Mononuclear cell (primary cell): ENCODE results near the gene NTRK2. TPM values are rescaled to one million over a fixed set of nuclear protein-coding genes. Genes with fewer than 3 reads are reported as not detected.

Experiments used
- H3K27me3 ChIP-seq: 2 replicates; pipeline ENCODE4 v1.6.0; 2011; ENCODE audit warnings: low read length, control low read depth; ENCODE audit not compliant: insufficient read depth
- H3K4me1 ChIP-seq: 2 replicates; pipeline ENCODE4 v1.5.1; 2011; ENCODE audit warnings: mild to moderate bottlenecking, low read length, control low read depth; ENCODE audit not compliant: insufficient read depth
- H3K4me3 ChIP-seq: 2 replicates; pipeline ENCODE4 v1.5.1; 2011; ENCODE audit warnings: mild to moderate bottlenecking, low read length, moderate library complexity
- H3K9me3 ChIP-seq: 2 replicates; pipeline ENCODE4 v1.5.1; 2011; ENCODE audit warnings: low read depth, mild to moderate bottlenecking, control low read depth, low read length
- total RNA-seq: library from RNA; depleted of rRNA; stranded (reverse); fragments of >200 nt; gene quantifications from one replicate; pipeline ENCODE4 v1.2.3, GENCODE V29; 2012

Gene NTRK2
- total RNA-seq, 1 donor = 0.10 TPM

DNA sequence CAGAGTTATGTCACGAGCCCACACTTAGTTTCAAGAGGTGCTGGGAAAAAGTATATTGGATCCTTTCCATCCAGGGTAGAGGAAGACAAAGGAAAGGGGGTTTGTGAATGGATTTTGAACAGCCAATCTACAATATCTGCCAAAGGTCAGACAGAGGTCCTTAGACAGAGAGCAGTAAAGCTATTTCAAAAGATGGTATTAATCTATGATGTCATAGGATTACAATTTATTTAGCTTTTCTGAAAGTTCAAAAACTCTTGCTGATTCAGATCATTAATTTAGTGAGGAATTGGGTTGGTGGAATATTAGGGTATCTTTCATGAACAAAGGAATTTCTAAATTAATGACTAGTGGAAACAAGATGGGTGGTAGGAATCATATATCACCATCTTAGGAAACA lies 126.9 kb downstream of the NTRK2 start:
- H3K27me3 ChIP-seq = no peaks in the 10 kb centered on the region
- H3K4me3 ChIP-seq = no peak overlapping the region
- H3K9me3 ChIP-seq = no peaks in the 10 kb centered on the region
- H3K4me1 ChIP-seq = no peaks in the 10 kb centered on the region

DNA sequence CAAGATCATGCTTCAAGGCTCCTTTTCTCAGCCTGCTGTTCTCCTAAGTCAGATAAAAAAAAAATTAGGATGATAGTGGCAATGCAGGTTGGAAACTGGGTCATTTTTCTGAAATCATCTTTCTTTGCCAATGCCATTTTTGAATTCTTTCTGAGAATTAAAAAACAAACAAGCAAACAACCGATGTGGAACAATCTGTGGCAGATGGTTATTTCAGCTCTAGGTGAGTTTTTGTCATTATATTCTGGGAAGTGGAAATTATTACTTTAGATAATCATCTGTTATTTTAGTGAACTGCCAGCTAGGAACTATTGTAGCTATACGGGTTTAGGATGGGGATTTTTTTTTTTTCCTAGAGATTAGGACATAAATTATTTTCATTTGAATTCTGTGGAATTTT lies 129.7 kb downstream of the NTRK2 start:
- H3K4me3 ChIP-seq = no peak overlapping the region
- H3K27me3 ChIP-seq = no peaks in the 10 kb centered on the region
- H3K9me3 ChIP-seq = no peaks in the 10 kb centered on the region
- H3K4me1 ChIP-seq = no peaks in the 10 kb centered on the region

DNA sequence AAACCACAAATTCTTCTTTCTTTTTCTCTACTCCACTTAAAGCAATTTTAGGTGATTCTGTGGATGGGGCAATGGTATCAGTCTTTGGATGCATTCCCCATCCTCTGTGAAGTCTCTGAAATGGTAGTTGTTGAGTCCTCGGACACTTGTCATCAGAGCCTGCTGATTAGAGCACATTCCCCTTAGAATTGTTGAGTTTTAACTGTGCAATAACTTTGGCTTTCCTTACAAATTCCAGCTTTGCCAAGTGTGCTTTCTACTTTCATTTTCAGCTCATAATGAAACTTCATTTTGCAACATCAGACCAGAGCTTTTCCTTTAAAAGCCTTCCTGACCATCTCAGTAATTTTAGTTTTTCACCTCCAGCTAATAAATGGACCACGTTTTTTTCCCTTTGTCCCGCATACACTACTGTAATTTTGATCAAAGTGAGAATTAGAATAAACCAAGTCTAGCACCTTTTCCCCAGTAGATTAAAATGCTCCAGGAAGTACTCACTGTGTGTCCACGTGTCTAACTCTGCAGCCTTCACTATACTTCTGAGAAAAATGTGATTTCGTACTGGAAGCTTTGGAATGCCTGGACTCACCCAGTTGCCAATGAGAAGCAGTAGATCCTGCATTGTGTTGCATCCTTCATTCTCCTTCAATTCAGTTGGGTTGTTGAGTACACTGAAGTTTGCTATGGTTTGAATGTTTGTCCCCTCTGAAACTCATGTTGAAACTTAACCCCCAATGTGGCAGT lies 135.6 kb downstream of the NTRK2 start:
- Histone ChIP-seq H3K4me3 (no peak overlapping the region), H3K4me1 (no peaks in the 10 kb centered on the region), H3K27me3 (no peaks in the 10 kb centered on the region), H3K9me3 (no peaks in the 10 kb centered on the region)

DNA sequence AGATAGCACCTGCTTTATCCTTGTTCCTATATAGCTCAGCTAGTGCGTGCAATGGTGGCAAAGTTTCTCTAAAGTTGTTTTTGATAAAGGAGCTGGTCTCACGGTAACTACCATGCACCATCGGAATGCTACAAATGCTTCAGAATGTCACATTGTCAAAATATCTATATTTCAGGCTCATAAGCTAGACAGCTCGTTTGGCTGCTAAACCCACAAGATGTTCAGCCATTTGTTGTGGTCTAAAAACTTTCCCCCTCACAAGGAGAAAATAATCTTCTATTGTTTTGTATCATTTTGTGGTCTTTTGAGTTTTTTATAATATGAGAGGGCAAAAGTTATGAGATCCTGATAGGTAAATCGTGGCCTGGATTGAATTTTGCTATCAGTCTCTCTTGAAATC lies 137.9 kb downstream of the NTRK2 start:
- H3K27me3 ChIP-seq = no peaks in the 10 kb centered on the region
- H3K9me3 ChIP-seq = no peaks in the 10 kb centered on the region
- H3K4me1 ChIP-seq = no peaks in the 10 kb centered on the region
- no peak overlapping the region for H3K4me3 ChIP-seq

DNA sequence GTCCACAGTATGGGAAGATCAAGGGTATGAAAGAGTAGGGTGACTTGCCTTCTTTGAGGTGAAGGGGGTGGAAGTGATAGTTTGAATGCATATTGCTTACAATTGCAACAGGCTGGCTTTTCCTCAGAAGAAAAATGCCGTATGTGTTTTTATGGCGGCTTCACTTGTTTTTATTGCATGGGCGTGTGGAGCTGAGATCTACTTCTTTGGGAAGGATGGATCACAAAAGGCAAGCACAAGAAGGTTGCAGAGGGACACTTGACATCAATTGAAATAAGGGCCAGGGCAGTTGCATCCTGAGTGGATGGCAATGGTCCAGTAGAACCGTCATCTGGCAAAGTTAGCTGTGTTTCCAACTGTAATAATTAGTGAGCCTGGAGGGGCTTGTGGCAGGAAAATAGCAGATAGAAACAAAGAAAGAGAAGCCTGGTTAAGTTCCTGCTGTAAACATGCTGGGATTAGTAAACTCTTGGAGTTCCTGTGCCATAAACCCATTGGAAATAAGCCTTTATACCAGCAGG lies 138.4 kb downstream of the NTRK2 start:
- Histone ChIP-seq H3K9me3 (no peaks in the 10 kb centered on the region), H3K27me3 (no peaks in the 10 kb centered on the region), H3K4me3 (no peak overlapping the region), H3K4me1 (no peaks in the 10 kb centered on the region)

DNA sequence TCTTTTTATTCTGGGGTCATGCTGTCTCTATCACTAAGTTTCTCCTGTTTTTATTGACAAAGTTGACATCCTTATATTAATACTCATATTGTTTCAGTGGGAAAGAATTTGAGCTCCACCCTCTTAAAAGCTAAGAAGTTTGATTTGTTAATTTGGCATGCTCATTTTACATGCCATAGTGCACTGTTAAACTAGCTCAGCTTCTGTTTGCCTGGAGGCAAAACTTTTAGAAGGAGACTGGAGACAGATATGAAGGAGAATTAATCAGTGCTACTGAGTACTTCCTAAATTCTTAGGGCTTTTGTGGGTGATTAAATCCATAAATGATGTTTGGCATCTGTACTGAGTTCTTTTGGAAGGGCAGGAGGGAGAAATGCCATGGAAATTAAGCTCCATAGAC lies 138.9 kb downstream of the NTRK2 start:
- Histone ChIP-seq H3K4me3 (no peak overlapping the region), H3K4me1 (no peaks in the 10 kb centered on the region), H3K9me3 (no peaks in the 10 kb centered on the region), H3K27me3 (no peaks in the 10 kb centered on the region)

DNA sequence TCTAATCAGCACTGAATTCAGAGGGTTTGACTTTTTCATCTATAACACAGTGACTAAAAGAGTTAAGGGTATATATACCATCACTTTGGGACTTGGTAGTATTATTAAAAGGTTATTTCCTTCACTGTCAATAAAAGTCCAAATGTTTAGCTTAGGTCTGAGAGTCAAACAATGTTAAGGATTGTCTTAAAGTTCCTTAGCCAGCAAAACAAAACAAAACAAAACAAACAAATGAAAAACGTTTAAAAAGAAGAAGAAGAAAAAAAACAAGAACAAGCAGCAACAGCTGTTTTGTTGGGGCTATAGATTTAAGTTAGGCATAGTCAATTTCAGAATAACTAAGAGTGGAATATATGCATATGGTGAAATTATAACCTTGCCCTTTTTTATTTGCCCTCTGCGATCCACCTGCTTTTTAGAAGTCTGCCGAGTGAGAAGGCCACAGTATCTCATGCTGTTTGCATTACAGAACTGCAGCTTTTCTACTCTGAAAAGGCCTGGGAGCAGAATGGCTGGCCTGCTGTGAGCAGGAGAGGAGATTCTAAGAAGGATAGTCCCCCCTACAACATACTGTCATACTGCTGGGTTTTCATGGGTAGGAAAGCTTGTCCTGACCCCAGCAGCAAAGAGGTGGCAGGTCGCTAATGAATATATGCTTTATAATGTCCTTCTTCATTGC lies 141.7 kb downstream of the NTRK2 start:
- no peaks in the 10 kb centered on the region for H3K4me1 ChIP-seq
- H3K9me3 ChIP-seq = no peaks in the 10 kb centered on the region
- no peak overlapping the region for H3K4me3 ChIP-seq
- H3K27me3 ChIP-seq = no peaks in the 10 kb centered on the region

DNA sequence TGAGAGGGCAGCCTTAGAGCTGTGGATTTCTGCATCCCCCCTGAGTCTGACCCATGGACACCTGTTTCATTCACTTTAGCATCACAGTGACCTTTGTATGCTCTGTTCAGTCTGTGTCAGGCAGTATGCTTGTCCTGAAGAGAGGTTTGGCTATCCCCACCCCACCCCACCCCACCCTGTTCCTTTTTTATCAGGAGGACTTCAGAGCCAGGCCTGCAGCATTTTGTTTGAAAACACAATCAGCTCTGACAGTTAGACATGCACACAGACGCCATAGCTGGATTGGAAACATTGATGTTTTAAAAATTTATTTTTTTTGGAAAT lies 142.2 kb downstream of the NTRK2 start:
- no peak overlapping the region for H3K4me3 ChIP-seq
- H3K4me1 ChIP-seq = no peaks in the 10 kb centered on the region
- H3K27me3 ChIP-seq = no peaks in the 10 kb centered on the region
- H3K9me3 ChIP-seq = no peaks in the 10 kb centered on the region

DNA sequence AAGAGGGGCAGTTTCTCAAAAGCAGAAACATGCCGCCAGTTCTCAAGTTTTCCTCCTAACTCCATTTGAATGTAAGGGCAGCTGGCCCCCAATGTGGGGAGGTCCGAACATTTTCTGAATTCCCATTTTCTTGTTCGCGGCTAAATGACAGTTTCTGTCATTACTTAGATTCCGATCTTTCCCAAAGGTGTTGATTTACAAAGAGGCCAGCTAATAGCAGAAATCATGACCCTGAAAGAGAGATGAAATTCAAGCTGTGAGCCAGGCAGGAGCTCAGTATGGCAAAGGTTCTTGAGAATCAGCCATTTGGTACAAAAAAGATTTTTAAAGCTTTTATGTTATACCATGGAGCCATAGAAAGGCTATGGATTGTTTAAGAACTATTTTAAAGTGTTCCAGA lies 142.8 kb downstream of the NTRK2 start:
- H3K9me3 ChIP-seq = no peaks in the 10 kb centered on the region
- no peak overlapping the region for H3K4me3 ChIP-seq
- no peaks in the 10 kb centered on the region for H3K27me3 ChIP-seq
- H3K4me1 ChIP-seq = no peaks in the 10 kb centered on the region

DNA sequence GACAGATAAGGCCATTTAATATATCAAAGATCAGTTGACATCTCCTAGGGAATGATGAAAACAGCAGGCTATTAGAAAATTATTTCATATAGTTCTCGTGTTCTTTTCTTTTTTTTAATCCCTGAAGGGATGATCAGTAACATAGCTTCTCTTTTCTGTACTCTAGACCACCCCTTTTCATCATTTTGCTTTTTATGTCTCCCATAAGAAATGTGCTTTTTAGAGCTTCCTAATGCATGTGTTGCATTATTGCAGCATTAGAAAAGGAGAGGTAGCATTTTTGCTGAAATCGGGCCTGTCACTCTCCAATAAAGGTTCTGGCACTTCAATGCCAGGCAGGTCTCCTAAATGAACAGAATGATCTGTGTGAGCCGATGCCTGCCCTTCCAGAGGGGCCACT lies 143.3 kb downstream of the NTRK2 start:
- Histone ChIP-seq H3K9me3 (no peaks in the 10 kb centered on the region), H3K4me3 (no peak overlapping the region), H3K4me1 (no peaks in the 10 kb centered on the region), H3K27me3 (no peaks in the 10 kb centered on the region)

DNA sequence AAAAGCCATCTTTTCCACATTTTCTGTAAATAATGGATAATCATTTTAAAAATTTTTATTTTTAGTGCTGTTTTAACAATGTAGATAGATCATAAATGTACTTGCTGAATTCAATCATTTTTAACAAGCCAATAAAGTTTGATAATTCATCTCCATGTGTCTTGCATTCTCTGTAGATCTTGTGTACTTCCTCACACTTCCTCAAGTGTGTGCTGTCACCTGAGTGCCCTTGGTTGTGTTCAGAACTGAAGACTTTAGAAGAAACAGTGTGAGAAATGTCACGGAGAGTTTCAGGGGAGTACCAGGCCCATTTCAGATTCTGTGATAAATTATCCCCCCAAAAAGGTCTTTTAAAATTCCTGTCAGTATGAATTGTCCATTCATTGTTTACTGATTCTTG lies 146.0 kb downstream of the NTRK2 start:
- Histone ChIP-seq H3K4me1 (no peaks in the 10 kb centered on the region), H3K27me3 (no peaks in the 10 kb centered on the region), H3K4me3 (no peak overlapping the region), H3K9me3 (no peaks in the 10 kb centered on the region)

DNA sequence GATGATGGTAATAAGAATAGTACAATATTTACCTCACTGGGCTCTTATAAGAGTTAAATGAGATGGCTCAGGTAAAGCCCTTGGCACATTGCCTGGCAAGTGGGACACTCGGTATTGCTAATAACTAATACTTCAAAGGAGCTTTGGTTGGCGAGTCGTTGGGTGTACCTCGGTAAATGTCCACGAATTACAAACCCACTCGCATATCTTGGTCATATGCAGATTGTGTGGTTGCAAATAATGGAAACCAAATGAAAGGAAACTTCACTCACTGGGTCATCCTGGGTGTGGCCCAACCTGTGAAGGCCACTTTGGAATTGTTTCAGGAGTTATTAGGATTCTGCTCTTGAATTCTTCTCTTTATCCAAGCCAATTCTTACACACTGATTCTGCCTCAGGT lies 147.5 kb downstream of the NTRK2 start:
- no peaks in the 10 kb centered on the region for H3K9me3 ChIP-seq
- H3K27me3 ChIP-seq = no peaks in the 10 kb centered on the region
- no peak overlapping the region for H3K4me3 ChIP-seq
- no peaks in the 10 kb centered on the region for H3K4me1 ChIP-seq

DNA sequence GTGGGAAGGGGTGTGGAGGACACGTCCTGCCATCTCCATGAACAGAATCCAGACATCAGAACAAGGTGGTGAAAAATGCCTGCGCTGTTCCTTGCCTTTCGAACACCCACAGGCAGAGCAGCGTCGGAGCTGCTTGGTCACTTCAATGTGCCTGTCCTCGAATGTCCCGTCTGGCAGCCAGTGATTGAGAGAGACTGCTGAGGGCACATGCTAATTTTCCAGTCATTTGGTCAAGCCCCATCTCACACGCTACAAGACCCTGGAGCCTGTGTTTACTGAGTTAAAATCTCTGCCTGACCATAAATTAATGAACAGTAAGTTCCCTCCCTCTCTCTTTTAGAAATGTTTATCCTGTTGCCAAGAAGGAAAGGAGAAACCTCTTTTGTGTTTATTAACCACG lies 149.3 kb downstream of the NTRK2 start:
- no peak overlapping the region for H3K4me3 ChIP-seq
- H3K27me3 ChIP-seq = no peaks in the 10 kb centered on the region
- no peaks in the 10 kb centered on the region for H3K4me1 ChIP-seq
- H3K9me3 ChIP-seq = no peaks in the 10 kb centered on the region

DNA sequence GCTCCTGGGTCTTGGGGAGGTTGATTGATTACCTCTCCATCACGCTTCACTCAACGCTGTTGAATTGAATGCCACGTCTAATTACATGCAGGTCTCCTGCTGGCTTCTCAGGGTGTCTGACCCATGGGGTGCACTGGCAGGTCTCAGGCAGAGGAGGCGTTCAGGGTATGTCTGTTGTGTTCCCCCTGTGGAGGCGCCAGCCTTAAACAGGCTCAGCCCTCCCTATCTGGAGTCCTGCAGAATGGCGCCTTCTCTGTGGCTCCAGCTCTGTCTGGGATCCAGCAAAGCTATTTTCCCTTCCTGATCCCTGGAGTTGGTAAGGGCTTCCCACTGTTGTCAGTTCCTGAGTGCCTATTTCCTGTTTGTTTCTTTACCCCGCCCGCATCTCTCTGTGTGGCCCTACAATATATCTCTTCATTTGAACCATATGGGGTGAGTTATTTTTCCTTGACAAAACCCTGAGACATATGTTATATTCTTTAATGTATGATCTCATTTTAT lies 150.0 kb downstream of the NTRK2 start:
- H3K9me3 ChIP-seq = no peaks in the 10 kb centered on the region
- H3K4me1 ChIP-seq = no peaks in the 10 kb centered on the region

DNA sequence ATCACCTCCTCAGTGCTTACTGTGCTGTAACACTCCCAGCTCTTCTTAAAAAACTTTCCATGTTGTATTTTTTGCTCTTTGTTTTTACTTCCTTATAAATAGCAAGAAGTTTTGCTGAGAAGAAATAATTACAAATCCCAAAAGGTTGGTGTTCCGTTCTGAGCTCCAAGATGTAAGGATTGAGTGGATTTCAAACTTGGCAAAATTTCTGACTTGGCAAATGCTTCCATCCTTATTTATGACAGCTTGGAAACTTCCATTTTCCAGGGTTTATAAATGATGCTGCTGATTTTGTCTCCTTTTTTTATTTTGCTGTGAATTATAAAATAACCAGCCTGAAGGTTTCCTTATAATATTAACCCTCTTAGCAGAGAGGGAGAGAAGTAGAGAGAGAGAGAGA lies 151.9 kb downstream of the NTRK2 start:
- H3K4me1 ChIP-seq = no peaks in the 10 kb centered on the region
- no peaks in the 10 kb centered on the region for H3K27me3 ChIP-seq
- H3K4me3 ChIP-seq = no peak overlapping the region
- no peaks in the 10 kb centered on the region for H3K9me3 ChIP-seq

More for the DNA sequence above, 150.0 kb downstream of the NTRK2 start:
- Histone ChIP-seq H3K27me3 (no peaks in the 10 kb centered on the region), H3K4me3 (no peak overlapping the region)
